Loucy (cell line): ENCODE data around the gene RBKS.

Experiments used
- H2AFZ ChIP-seq: fragments of 200-600 bp; sonication (generic); 2 replicates; pipeline ENCODE4 v1.6.0; 2016; ENCODE audit warnings: antibody characterized with exemption, mild to moderate bottlenecking, low read length, moderate library complexity
- H3F3A ChIP-seq: fragments of 200-600 bp; 2 replicates; pipeline ENCODE4 v1.6.0; 2016; ENCODE audit warnings: antibody characterized with exemption, low read depth, mild to moderate bottlenecking
- H3K27me3 ChIP-seq: fragments of 200-600 bp; sonication (generic); 2 replicates; pipeline ENCODE4 v1.6.1; 2014; ENCODE audit warnings: low read length, mild to moderate bottlenecking; ENCODE audit not compliant: insufficient read depth, poor library complexity, severe bottlenecking
- H3K36me3 ChIP-seq: fragments of 200-600 bp; sonication (generic); 2 replicates; pipeline ENCODE4 v1.6.1; 2016; ENCODE audit warnings: low read length; ENCODE audit not compliant: insufficient read depth
- H3K4me1 ChIP-seq: fragments of 200-600 bp; sonication (generic); 2 replicates; pipeline ENCODE4 v1.5.1; 2014; ENCODE audit warnings: low read length, mild to moderate bottlenecking; ENCODE audit not compliant: insufficient read depth, poor library complexity, severe bottlenecking
- H3K4me2 ChIP-seq: fragments of 200-600 bp; sonication (generic); 2 replicates; pipeline ENCODE4 v1.6.0; 2014; ENCODE audit warnings: antibody characterized with exemption, low read length, low read depth, mild to moderate bottlenecking; ENCODE audit not compliant: poor library complexity, severe bottlenecking
- H3K4me3 ChIP-seq: fragments of 200-600 bp; sonication (generic); 2 replicates; pipeline ENCODE4 v1.5.1; 2014; ENCODE audit warnings: low read length, mild to moderate bottlenecking, mixed read lengths; ENCODE audit not compliant: poor library complexity, severe bottlenecking
- H3K79me2 ChIP-seq: fragments of 200-600 bp; sonication (generic); 2 replicates; pipeline ENCODE4 v1.6.1; 2014; ENCODE audit warnings: low read length; ENCODE audit not compliant: insufficient read depth
- H3K9ac ChIP-seq: fragments of 200-600 bp; sonication (generic); 2 replicates; pipeline ENCODE4 v1.6.0; 2014; ENCODE audit warnings: mild to moderate bottlenecking, low read depth, low read length, moderate library complexity; ENCODE audit not compliant: poor library complexity, severe bottlenecking
- H3K9me2 ChIP-seq: fragments of 200-600 bp; sonication (generic); replicated peaks from 2 replicates; pipeline ENCODE4 v1.6.1; 2016; ENCODE audit warnings: low read depth, low read length, mixed read lengths
- H3K9me3 ChIP-seq: fragments of 200-600 bp; sonication (generic); 2 replicates; pipeline ENCODE4 v1.6.1; 2014; ENCODE audit warnings: mild to moderate bottlenecking, antibody characterized with exemption, low read length, low read depth; ENCODE audit not compliant: insufficient read depth
- H4K20me1 ChIP-seq: fragments of 200-600 bp; sonication (generic); 2 replicates; pipeline ENCODE4 v1.6.0; 2014; ENCODE audit warnings: antibody characterized with exemption, low read length, mild to moderate bottlenecking; ENCODE audit not compliant: insufficient read depth, poor library complexity, severe bottlenecking
- CTCF ChIP-seq: fragments of 200-600 bp; sonication (generic); conservative IDR thresholded peaks from 2 replicates; pipeline ENCODE4 v1.5.1; 2014; ENCODE audit warnings: mild to moderate bottlenecking, antibody characterized with exemption, low read length
- EZH2phosphoT487 ChIP-seq: fragments of 200-600 bp; IDR thresholded peaks from 2 replicates; pipeline ENCODE4 v1.6.1; 2018; ENCODE audit warnings: antibody characterized with exemption, mild to moderate bottlenecking, moderate library complexity, borderline replicate concordance

RBKS gene

GRCh38 chr2:27901234-27901633 is 11.0 kb upstream of the RBKS start:
- H3K4me3 ChIP-seq, result no peak overlapping the region
- TF ChIP-seq CTCF, result no peak
- no peaks in the 10 kb centered on the region for H3K9me3 ChIP-seq
- H3K9ac ChIP-seq, result no peak overlapping the region
- no peaks in the 10 kb centered on the region for H3K9me2 ChIP-seq
- H3K36me3 ChIP-seq, result no peaks in the 10 kb centered on the region
- 0 out of 2 replicates have a peak, but pooled peaks cover 5% of the 10 kb centered on the region for H3F3A ChIP-seq
- no peaks in the 10 kb centered on the region for H3K79me2 ChIP-seq
- H3K4me2 ChIP-seq, result no peak overlapping the region
- H3K27me3 ChIP-seq, result no peaks in the 10 kb centered on the region
- no peaks in the 10 kb centered on the region for H4K20me1 ChIP-seq
- no peak overlapping the region for H2AFZ ChIP-seq
- H3K4me1 ChIP-seq, result peaks cover 20% of the 10 kb centered on the region

DNA sequence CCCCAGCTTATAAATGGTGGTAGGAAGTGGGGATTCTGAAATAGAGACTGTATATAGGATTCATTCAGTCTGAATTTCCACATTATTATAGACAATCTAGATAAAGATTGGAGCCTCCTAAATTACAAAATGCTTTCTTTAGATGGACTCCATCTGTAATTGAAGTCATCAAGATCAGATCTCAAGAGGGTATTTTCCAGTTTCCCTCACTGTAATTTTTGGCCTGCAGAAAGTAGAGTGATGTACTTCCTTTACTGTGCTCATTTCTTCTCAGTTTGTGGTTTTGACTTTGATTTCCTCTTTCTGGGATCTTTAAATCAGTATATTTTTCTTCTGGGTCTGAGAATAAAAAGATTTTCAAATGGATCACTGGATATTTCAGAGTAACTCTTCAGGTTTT is 7.5 kb upstream of the RBKS start:
- Histone ChIP-seq H3K9ac (no peak overlapping the region), H2AFZ (no peak overlapping the region), H3K4me2 (peak overlapping the region; percentile 21), H3K9me3 (no peaks in the 10 kb centered on the region), H3K36me3 (no peaks in the 10 kb centered on the region), H3F3A (0 out of 2 replicates have a peak, but pooled peaks cover 5% of the 10 kb centered on the region), H3K27me3 (no peaks in the 10 kb centered on the region), H3K79me2 (no peaks in the 10 kb centered on the region), H3K9me2 (no peaks in the 10 kb centered on the region), H4K20me1 (no peaks in the 10 kb centered on the region), H3K4me1 (peaks cover 41% of the 10 kb centered on the region), H3K4me3 (no peak overlapping the region)
- TF ChIP-seq EZH2phosphoT487 (no peak), CTCF (no peak)

GRCh38 chr2:27893006-27893405 is 2.8 kb upstream of the RBKS start:
- Histone ChIP-seq H2AFZ (no peak overlapping the region), H3K9me3 (no peaks in the 10 kb centered on the region), H3K4me3 (peak overlapping the region; percentile 81), H3K79me2 (peaks cover 17% of the 10 kb centered on the region), H3K27me3 (no peaks in the 10 kb centered on the region), H3K36me3 (no peaks in the 10 kb centered on the region), H3K4me1 (peaks cover 52% of the 10 kb centered on the region), H3F3A (0 out of 2 replicates have a peak, but pooled peaks cover 5% of the 10 kb centered on the region), H3K9ac (peak overlapping the region; percentile 8), H3K4me2 (peak overlapping the region; percentile 76), H4K20me1 (no peaks in the 10 kb centered on the region), H3K9me2 (no peaks in the 10 kb centered on the region)
- no peak for TF ChIP-seq CTCF
- no peak for TF ChIP-seq EZH2phosphoT487
